ENCODE data around the gene EML4. TPM values are rescaled to one million over a fixed set of nuclear protein-coding genes. Genes with fewer than 3 reads are reported as not detected.

Gene EML4, protein sequence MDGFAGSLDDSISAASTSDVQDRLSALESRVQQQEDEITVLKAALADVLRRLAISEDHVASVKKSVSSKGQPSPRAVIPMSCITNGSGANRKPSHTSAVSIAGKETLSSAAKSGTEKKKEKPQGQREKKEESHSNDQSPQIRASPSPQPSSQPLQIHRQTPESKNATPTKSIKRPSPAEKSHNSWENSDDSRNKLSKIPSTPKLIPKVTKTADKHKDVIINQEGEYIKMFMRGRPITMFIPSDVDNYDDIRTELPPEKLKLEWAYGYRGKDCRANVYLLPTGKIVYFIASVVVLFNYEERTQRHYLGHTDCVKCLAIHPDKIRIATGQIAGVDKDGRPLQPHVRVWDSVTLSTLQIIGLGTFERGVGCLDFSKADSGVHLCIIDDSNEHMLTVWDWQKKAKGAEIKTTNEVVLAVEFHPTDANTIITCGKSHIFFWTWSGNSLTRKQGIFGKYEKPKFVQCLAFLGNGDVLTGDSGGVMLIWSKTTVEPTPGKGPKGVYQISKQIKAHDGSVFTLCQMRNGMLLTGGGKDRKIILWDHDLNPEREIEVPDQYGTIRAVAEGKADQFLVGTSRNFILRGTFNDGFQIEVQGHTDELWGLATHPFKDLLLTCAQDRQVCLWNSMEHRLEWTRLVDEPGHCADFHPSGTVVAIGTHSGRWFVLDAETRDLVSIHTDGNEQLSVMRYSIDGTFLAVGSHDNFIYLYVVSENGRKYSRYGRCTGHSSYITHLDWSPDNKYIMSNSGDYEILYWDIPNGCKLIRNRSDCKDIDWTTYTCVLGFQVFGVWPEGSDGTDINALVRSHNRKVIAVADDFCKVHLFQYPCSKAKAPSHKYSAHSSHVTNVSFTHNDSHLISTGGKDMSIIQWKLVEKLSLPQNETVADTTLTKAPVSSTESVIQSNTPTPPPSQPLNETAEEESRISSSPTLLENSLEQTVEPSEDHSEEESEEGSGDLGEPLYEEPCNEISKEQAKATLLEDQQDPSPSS
- total RNA-seq: 15.9 and 21.8 TPM in 2 replicates

DNA sequence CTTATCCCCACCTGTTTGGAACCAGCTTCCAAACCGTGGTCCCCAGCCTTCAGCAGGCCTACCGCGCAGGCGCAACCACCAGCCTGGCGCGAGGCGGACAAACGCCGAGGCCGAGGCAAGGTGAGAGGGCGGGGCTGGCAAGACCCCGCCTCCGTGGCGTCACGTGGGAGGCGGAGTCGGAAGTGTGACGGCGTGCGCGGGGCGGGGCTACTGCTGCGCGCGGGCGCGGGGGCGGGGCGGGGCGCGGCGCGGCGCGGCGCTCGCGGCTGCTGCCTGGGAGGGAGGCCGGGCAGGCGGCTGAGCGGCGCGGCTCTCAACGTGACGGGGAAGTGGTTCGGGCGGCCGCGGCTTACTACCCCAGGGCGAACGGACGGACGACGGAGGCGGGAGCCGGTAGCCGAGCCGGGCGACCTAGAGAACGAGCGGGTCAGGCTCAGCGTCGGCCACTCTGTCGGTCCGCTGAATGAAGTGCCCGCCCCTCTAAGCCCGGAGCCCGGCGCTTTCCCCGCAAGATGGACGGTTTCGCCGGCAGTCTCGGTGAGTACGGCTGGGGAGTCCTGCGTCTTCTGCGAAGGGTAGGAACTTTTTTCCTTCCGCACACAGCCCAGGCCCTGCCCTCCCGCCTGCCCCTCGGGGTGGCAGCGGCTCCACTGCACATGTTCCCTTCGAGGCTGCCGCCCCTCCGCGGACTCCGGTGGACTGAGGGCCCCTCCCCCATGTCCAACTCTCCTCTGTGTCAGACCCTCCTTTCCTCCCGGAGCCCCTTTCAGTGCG lies at the start of gene EML4:
Gene EML4, plus strand, starts transcription at position 254 of the 774 bp plus-strand sequence. Its CDS starts 259 bp downstream, at position 513.

DNA sequence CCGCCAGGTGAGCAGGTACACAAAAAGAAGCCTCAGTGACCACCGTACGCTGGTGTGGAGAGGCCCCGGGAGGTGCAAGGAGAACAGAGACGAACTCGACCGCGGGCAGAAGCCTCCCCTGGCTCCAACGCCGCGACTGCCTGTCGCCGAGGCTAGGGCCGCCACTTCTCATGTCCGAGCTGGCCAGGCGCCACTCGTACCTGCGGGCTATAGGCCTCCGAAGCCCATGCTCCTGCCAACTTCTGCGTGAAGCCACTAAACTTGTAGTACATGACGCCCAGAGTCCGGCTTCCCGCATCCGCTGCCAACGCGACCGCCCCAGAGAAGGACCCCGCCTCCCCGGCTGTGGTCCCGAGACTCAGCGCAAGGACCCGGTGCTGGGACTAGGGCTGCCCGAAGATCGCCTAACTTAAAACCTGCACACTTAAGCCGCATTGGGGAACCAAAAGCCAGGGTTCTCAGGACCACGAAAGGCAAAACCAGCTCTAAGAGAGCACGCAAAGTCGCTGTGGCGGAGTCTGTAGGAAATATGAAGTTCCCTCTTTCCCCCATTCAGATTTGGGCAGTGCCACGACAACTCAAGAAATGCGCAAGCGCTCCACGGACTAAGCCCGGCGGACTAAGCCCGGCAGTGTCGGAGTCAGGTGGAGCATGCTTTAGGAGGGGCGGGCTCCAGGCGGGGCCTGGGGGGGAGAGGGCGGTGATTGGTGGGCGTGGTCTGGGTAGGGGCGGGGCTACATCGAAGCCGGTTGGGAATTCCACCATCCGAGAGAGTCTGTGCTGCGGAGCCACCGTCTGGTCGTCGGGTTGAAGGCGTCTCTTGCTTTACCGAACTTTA lies 192.0 kb downstream of the EML4 start, which contains the start of gene COX7A2L:
Gene COX7A2L, minus strand, starts transcription at position 328 of the 838 bp plus-strand sequence. Its CDS starts 56 bp downstream, at position 272.

Other genes with a start within 250 kb of the EML4 start
- 0.81 and 5.2 TPM in 2 replicates for gene PKDCC, start 121.3 kb upstream of the EML4 start, total RNA-seq
- 103 and 122 TPM in 2 replicates for gene COX7A2L, start 191.9 kb downstream of the EML4 start, total RNA-seq